IMR-90 (cell line): ENCODE results near the gene RGL1. TPM values are rescaled to one million over a fixed set of nuclear protein-coding genes. Genes with fewer than 3 reads are reported as not detected.
A peak's percentile ranks its signal among the peaks of the same experiment; 100 is the strongest.

ENCODE experiments used
- ATAC-seq: fragments of 200-7000 bp; cut with Tn5 transposase; 2 replicates; pipeline ENCODE4 v1.9.1; 2020; ENCODE audit warnings: low read depth, mild to moderate bottlenecking, moderate library complexity
- BruUV-seq: library from RNA; stranded (reverse); fragments of 400-500 nt; replicated peaks from 2 replicates; lab custom pipeline; 2021; lab: Mats Ljungman, UMichigan
- CTCF ChIA-PET: fragments of 300-600 bp; formaldehyde crosslinking; extraction: SDS; loops from one replicate; lab custom pipeline; 2021; ENCODE audit warnings: antibody characterized with exemption; lab: Yijun Ruan, JAX
- POLR2A ChIA-PET: fragments of 300-600 bp; sonication (Branson Sonifier 250); formaldehyde crosslinking; loops from one replicate; lab custom pipeline; 2022; ENCODE audit warnings: antibody characterized with exemption; ENCODE audit not compliant: unreplicated experiment; lab: Charles Lee
- DNase-seq: peaks from one replicate; pipeline ENCODE4 v3.0.0; 2013
- H2AFZ ChIP-seq: replicated peaks from 2 replicates; pipeline ENCODE3; 2013; ENCODE audit warnings: low read length, mild to moderate bottlenecking; ENCODE audit not compliant: poor library complexity
- H2AK5ac ChIP-seq: 2 replicates; pipeline ENCODE4 v1.6.1; 2013; ENCODE audit warnings: low read depth, low read length, inconsistent platforms
- H2AK9ac ChIP-seq: replicated peaks from 2 replicates; pipeline ENCODE3; 2013; ENCODE audit warnings: mild to moderate bottlenecking, low read depth, low read length, moderate library complexity; ENCODE audit not compliant: poor library complexity
- H2BK120ac ChIP-seq: 2 replicates; pipeline ENCODE4 v1.6.1; 2013; ENCODE audit warnings: low read depth, low read length, inconsistent platforms
- H2BK15ac ChIP-seq: 3 replicates; pipeline ENCODE4 v1.6.1; 2013; ENCODE audit warnings: low read depth, low read length, inconsistent platforms
- H2BK20ac ChIP-seq: 2 replicates; pipeline ENCODE4 v1.6.1; 2013; ENCODE audit warnings: low read depth, mild to moderate bottlenecking, inconsistent platforms, low read length, moderate library complexity
- H2BK5ac ChIP-seq: 2 replicates; pipeline ENCODE4 v1.6.1; 2013; ENCODE audit warnings: mild to moderate bottlenecking, low read depth, low read length, inconsistent platforms; ENCODE audit not compliant: poor library complexity, severe bottlenecking
- H3K14ac ChIP-seq: replicated peaks from 2 replicates; pipeline ENCODE4 v1.6.1; 2013; ENCODE audit warnings: low read depth, low read length, inconsistent platforms
- H3K18ac ChIP-seq: 2 replicates; pipeline ENCODE4 v1.6.1; 2013; ENCODE audit warnings: low read depth, low read length, control low read depth
- H3K23ac ChIP-seq: 2 replicates; pipeline ENCODE4 v1.6.1; 2013; ENCODE audit warnings: low read depth, low read length, inconsistent platforms
- H3K27ac ChIP-seq: 2 replicates; pipeline ENCODE4 v1.5.1; 2013; ENCODE audit warnings: mild to moderate bottlenecking, control low read depth, low read length; ENCODE audit not compliant: insufficient read depth
- H3K27me3 ChIP-seq: 2 replicates; pipeline ENCODE4 v1.6.1; 2013; ENCODE audit warnings: low read length; ENCODE audit not compliant: control insufficient read depth, insufficient read depth
- H3K36me3 ChIP-seq: 2 replicates; pipeline ENCODE4 v1.6.1; 2013; ENCODE audit warnings: low read length, mixed read lengths; ENCODE audit not compliant: control insufficient read depth, insufficient read depth
- H3K4ac ChIP-seq: 2 replicates; pipeline ENCODE4 v1.6.1; 2013; ENCODE audit warnings: low read depth, low read length, inconsistent platforms
- H3K4me1 ChIP-seq: 2 replicates; pipeline ENCODE4 v1.6.1; 2013; ENCODE audit warnings: low read length, mixed read lengths; ENCODE audit not compliant: control insufficient read depth, insufficient read depth
- H3K4me2 ChIP-seq: 2 replicates; pipeline ENCODE4 v1.6.1; 2013; ENCODE audit warnings: low read depth, mild to moderate bottlenecking, control low read depth, low read length, moderate library complexity
- H3K4me3 ChIP-seq: 2 replicates; pipeline ENCODE4 v1.5.1; 2013; ENCODE audit warnings: low read depth, mild to moderate bottlenecking, control low read depth, low read length, moderate library complexity; ENCODE audit not compliant: insufficient read depth
- H3K56ac ChIP-seq: 2 replicates; pipeline ENCODE4 v1.6.1; 2013; ENCODE audit warnings: low read length, inconsistent platforms; ENCODE audit not compliant: insufficient read depth; ENCODE audit errors: extremely low read depth
- H3K79me1 ChIP-seq, 2 experiments: 2 replicates each; pipeline ENCODE4 v1.6.1; 2013; ENCODE audit warnings: low read length in 2 of 2, inconsistent platforms in 1 of 2, low read depth in 1 of 2
- H3K9ac ChIP-seq: 2 replicates; pipeline ENCODE4 v1.6.1; 2013; ENCODE audit warnings: low read depth, low read length, control low read depth
- H3K9me1 ChIP-seq: 2 replicates; pipeline ENCODE4 v1.6.1; 2013; ENCODE audit warnings: low read length, inconsistent platforms; ENCODE audit not compliant: insufficient read depth
- H3K9me3 ChIP-seq: 2 replicates; pipeline ENCODE4 v1.6.1; 2013; ENCODE audit warnings: low read length; ENCODE audit not compliant: control insufficient read depth, insufficient read depth
- H4K20me1 ChIP-seq: 2 replicates; pipeline ENCODE4 v1.6.1; 2013; ENCODE audit warnings: low read length, inconsistent platforms; ENCODE audit not compliant: insufficient read depth
- H4K5ac ChIP-seq: 2 replicates; pipeline ENCODE4 v1.6.1; 2013; ENCODE audit warnings: mild to moderate bottlenecking, low read depth, low read length, control low read depth
- H4K8ac ChIP-seq, 2 experiments: 2 replicates each; pipeline ENCODE4 v1.6.1; 2013; ENCODE audit warnings: low read depth in 2 of 2, low read length in 2 of 2, control low read depth in 1 of 2, inconsistent platforms in 1 of 2
- H4K91ac ChIP-seq: 2 replicates; pipeline ENCODE4 v1.6.1; 2013; ENCODE audit warnings: low read depth, low read length, inconsistent platforms; ENCODE audit not compliant: insufficient read depth
- BHLHE40 ChIP-seq: fragments of 150-350 bp; IDR thresholded peaks from 2 replicates; pipeline ENCODE4 v1.6.1; 2016; ENCODE audit warnings: mild to moderate bottlenecking, low read depth, low read length
- CEBPB ChIP-seq: IDR thresholded peaks from 2 replicates; pipeline ENCODE4 v1.6.1; 2012; ENCODE audit warnings: low read depth, low read length, improper control_type of control experiment
- ELK1 ChIP-seq: fragments of 150-350 bp; IDR thresholded peaks from 2 replicates; pipeline ENCODE4 v1.6.1; 2016; ENCODE audit warnings: low read depth, mild to moderate bottlenecking, low read length, moderate library complexity, borderline replicate concordance
- FOS ChIP-seq: fragments of 150-350 bp; IDR thresholded peaks from 2 replicates; pipeline ENCODE4 v1.6.1; 2016; ENCODE audit warnings: low read depth, low read length
- MAFK ChIP-seq: IDR thresholded peaks from 2 replicates; pipeline ENCODE4 v1.6.1; 2012; ENCODE audit warnings: low read depth, low read length, improper control_type of control experiment
- MAZ ChIP-seq: IDR thresholded peaks from 2 replicates; pipeline ENCODE4 v1.6.1; 2012; ENCODE audit warnings: low read depth, mild to moderate bottlenecking, low read length, improper control_type of control experiment, moderate library complexity, borderline replicate concordance
- MXI1 ChIP-seq: IDR thresholded peaks from 2 replicates; pipeline ENCODE4 v1.6.1; 2012; ENCODE audit warnings: low read depth, mild to moderate bottlenecking, low read length, moderate library complexity, borderline replicate concordance
- NFE2L2 ChIP-seq: fragments of 150-350 bp; IDR thresholded peaks from 2 replicates; pipeline ENCODE4 v1.6.1; 2016; ENCODE audit warnings: low read depth, mild to moderate bottlenecking, low read length
- POLR2A ChIP-seq: IDR thresholded peaks from 2 replicates; pipeline ENCODE4 v1.6.1; 2012; ENCODE audit warnings: mild to moderate bottlenecking, low read depth, low read length
- RCOR1 ChIP-seq: IDR thresholded peaks from 2 replicates; pipeline ENCODE4 v1.6.1; 2012; ENCODE audit warnings: mild to moderate bottlenecking, low read length, improper control_type of control experiment; ENCODE audit not compliant: insufficient replicate concordance
- RFX5 ChIP-seq: IDR thresholded peaks from 2 replicates; pipeline ENCODE4 v1.8.0; 2012; ENCODE audit warnings: low read depth, mild to moderate bottlenecking, low read length, moderate library complexity
- SMC3 ChIP-seq: fragments of 150-350 bp; IDR thresholded peaks from 2 replicates; pipeline ENCODE4 v1.6.1; 2016; ENCODE audit warnings: low read depth, mild to moderate bottlenecking, antibody characterized with exemption, low read length, moderate library complexity
- WGBS, 2 experiments: methylation state at CpG; one replicate each; pipeline versions ENCODE4 v1.1.5 to v1.1.7; 2013; ENCODE audit warnings: missing lambda C conversion rate in 2 of 2; ENCODE audit not compliant: insufficient read length in 1 of 2; ENCODE audit errors: extremely low coverage in 2 of 2; 5-methylcytosine and 5-hydroxymethylcytosine counted together
- dilution Hi-C: fragments of 300-500 bp; cut with HindIII; formaldehyde crosslinking; loops from one replicate; pipeline ENCODE4 v1.14.3; 2018; ENCODE audit warnings: low sequenced_read_pairs; ENCODE audit not compliant: unreplicated experiment
- in situ Hi-C: fragments of 300-500 bp; cut with MboI; formaldehyde crosslinking; loops from 3 replicates; pipeline ENCODE4 v1.14.3; 2019; ENCODE audit warnings: low sequenced_read_pairs, inconsistent platforms, mixed read lengths
- intact Hi-C: fragments of 100-400 bp; cut with micrococcal nuclease; formaldehyde crosslinking; loops from 2 replicates; pipeline ENCODE4 v1.10.0; 2022
- polyA plus RNA-seq, 3 experiments: library from polyadenylated mRNA; depleted of rRNA; stranded (reverse); fragments of >200 nt; gene quantifications; 2 replicates each; pipeline ENCODE4 v1.2.3, GENCODE V29; 2012; ENCODE audit warnings: low replicate concordance in 1 of 3
- total RNA-seq: library from RNA; depleted of rRNA; stranded (reverse); fragments of >200 nt; gene quantifications from 2 replicates; pipeline ENCODE4 v1.2.3, GENCODE V29; 2012
- TF ChIP-seq, protein P1 (sequence below): conservative IDR thresholded peaks from 2 replicates; pipeline ENCODE4 v1.5.1; 2012; ENCODE audit warnings: mild to moderate bottlenecking, low read depth, low read length, improper control_type of control experiment

The RGL1 gene
- total and polyA plus RNA-seq, 2 of the 4 experiments (the other 2 are of a cell fraction): 4.7 to 7.5 TPM

GRCh38 chr1:183942933-183943693, 138.2 kb downstream of the RGL1 start:
- peak overlapping the region; percentile 77 for H2BK5ac ChIP-seq
- dilution Hi-C loops: no loop called here
- 0 out of 2 replicates have a peak overlapping the region, but pooled peaks have one; percentile 24 for H3K9ac ChIP-seq
- H4K8ac ChIP-seq: peak overlapping the region in 1 of 2 experiments; percentile 70; a peak in 2 of 4 replicates
- peak overlapping the region; percentile 47 for H3K14ac ChIP-seq
- no peaks in the 10 kb centered on the region for H3K79me1 ChIP-seq
- intact Hi-C loops: loop anchor here (10.0 kb wide), 1 partner anchor 752 kb away; no protein-coding TSS in a partner anchor
- peak overlapping the region; percentile 48 for H2AFZ ChIP-seq
- no peak overlapping the region for H3K23ac ChIP-seq
- DNase-seq: peak; percentile 98
- peak overlapping the region; percentile 59; the same call in 1 of the 2 replicates for H2AK5ac ChIP-seq
- H3K18ac ChIP-seq: peak overlapping the region; percentile 39
- ATAC-seq: peak; percentile 95
- 0 out of 2 replicates have a peak, but pooled peaks cover 2% of the 10 kb centered on the region for H3K9me1 ChIP-seq
- no peaks in the 10 kb centered on the region for H3K27me3 ChIP-seq
- H4K20me1 ChIP-seq: no peaks in the 10 kb centered on the region
- peak overlapping the region; percentile 1 for H2AK9ac ChIP-seq
- no peak overlapping the region for H4K5ac ChIP-seq
- no peak overlapping the region for H3K56ac ChIP-seq
- peak overlapping the region; percentile 33; the same call in 1 of the 2 replicates for H3K4ac ChIP-seq
- POLR2A ChIA-PET: no interaction called here
- BruUV-seq: no TSS peak
- 0 out of 2 replicates have a peak overlapping the region, but pooled peaks have one; percentile 8 for H3K27ac ChIP-seq
- H3K4me3 ChIP-seq: no peak overlapping the region
- peak overlapping the region; percentile 8; the same call in 1 of the 2 replicates for H3K4me2 ChIP-seq
- no peaks in the 10 kb centered on the region for H3K9me3 ChIP-seq
- H2BK20ac ChIP-seq: 0 out of 2 replicates have a peak overlapping the region, but pooled peaks have one; percentile 3
- in situ Hi-C loops: loop anchor here (10.0 kb wide), 1 partner anchor 92 kb away; the partner anchor contains the start of gene COLGALT2
- H3K36me3 ChIP-seq: no peaks in the 10 kb centered on the region
- H3K4me1 ChIP-seq: peaks cover 6% of the 10 kb centered on the region; the same call in 1 of the 2 replicates
- 0 out of 2 replicates have a peak overlapping the region, but pooled peaks have one; percentile 2 for H2BK120ac ChIP-seq
- WGBS, 2 experiments: 25% methylated on average over 1 of the region's 5 CpGs; no CpG with 5 or more reads in 1 of the 2 experiments
- CTCF ChIA-PET: interaction anchor here (0.5 to 1.6 kb wide), 8 partner anchors 10 to 1294 kb away, joined by 3 to 9 read pairs (median 3); no protein-coding TSS in a partner anchor
- 0 out of 2 replicates have a peak overlapping the region, but pooled peaks have one; percentile 3 for H4K91ac ChIP-seq
- peak overlapping the region; percentile 70; the same call in 1 of the 3 replicates for H2BK15ac ChIP-seq
- TF ChIP-seq NFE2L2 (no peak), FOS (0 out of 2 replicates have a peak, but pooled peaks have one; percentile 21), CEBPB (0 out of 2 replicates have a peak, but pooled peaks have one; percentile 15), POLR2A (no peak), BHLHE40 (peak; percentile 58), MAFK (peak; percentile 20; the same call in 1 of the 2 replicates), RFX5 (no peak), SMC3 (peak; percentile 18; the same call in 1 of the 2 replicates), MAZ (no peak), ELK1 (no peak), RCOR1 (no peak), MXI1 (no peak)
- TF ChIP-seq, protein P1, sequence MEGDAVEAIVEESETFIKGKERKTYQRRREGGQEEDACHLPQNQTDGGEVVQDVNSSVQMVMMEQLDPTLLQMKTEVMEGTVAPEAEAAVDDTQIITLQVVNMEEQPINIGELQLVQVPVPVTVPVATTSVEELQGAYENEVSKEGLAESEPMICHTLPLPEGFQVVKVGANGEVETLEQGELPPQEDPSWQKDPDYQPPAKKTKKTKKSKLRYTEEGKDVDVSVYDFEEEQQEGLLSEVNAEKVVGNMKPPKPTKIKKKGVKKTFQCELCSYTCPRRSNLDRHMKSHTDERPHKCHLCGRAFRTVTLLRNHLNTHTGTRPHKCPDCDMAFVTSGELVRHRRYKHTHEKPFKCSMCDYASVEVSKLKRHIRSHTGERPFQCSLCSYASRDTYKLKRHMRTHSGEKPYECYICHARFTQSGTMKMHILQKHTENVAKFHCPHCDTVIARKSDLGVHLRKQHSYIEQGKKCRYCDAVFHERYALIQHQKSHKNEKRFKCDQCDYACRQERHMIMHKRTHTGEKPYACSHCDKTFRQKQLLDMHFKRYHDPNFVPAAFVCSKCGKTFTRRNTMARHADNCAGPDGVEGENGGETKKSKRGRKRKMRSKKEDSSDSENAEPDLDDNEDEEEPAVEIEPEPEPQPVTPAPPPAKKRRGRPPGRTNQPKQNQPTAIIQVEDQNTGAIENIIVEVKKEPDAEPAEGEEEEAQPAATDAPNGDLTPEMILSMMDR: peak; percentile 37
